ENCODE data around the gene KMT2B.
"Not testable (repeated sequence)": the region's sequence is repeated elsewhere in the genome, so short reads cannot be mapped to it uniquely, and the experiment has no call there.

The KMT2B gene

GRCh38 chr19:35723671-35724070, 5.9 kb downstream of the KMT2B start:
- peaks cover 83% of the 10 kb centered on the region for H3K36me3 ChIP-seq (ENCODE audit: insufficient read depth, low read length)

GRCh38 chr19:35724132-35724531, 6.3 kb downstream of the KMT2B start:
- not testable (repeated sequence) for H3K4me3 ChIP-seq (ENCODE audit: low read depth, low read length, poor library complexity, severe bottlenecking); H3K9ac ChIP-seq (ENCODE audit: low read length); H3K27ac ChIP-seq (ENCODE audit: low read depth, low read length, poor library complexity, severe bottlenecking); H3K4me2 ChIP-seq (ENCODE audit: low read length); H2AFZ ChIP-seq (ENCODE audit: low read length); H3K9me2 ChIP-seq (ENCODE audit: low read depth, low read length); H3K27me3 ChIP-seq (ENCODE audit: insufficient read depth, low read length); H4K20me1 ChIP-seq (ENCODE audit: insufficient read depth, low read length); H3K4me1 ChIP-seq (ENCODE audit: insufficient read depth, low read length, severe bottlenecking); H3K9me3 ChIP-seq (ENCODE audit: low read length); H3K79me2 ChIP-seq (ENCODE audit: insufficient read depth, low read length); H3F3A ChIP-seq (ENCODE audit: insufficient read depth, low read length)
- H3K36me3 ChIP-seq (ENCODE audit: insufficient read depth, low read length) = peaks cover 87% of the 10 kb centered on the region

More at GRCh38 chr19:35723671-35724070, 5.9 kb downstream of the KMT2B start:
- Histone ChIP-seq H3K27ac (ENCODE audit: low read depth, low read length, poor library complexity, severe bottlenecking) (no peak overlapping the region), H2AFZ (ENCODE audit: low read length) (no peak overlapping the region), H3K4me3 (ENCODE audit: low read depth, low read length, poor library complexity, severe bottlenecking) (no peak overlapping the region), H3K27me3 (ENCODE audit: insufficient read depth, low read length) (no peaks in the 10 kb centered on the region), H3K9me3 (ENCODE audit: low read length) (no peaks in the 10 kb centered on the region), H3F3A (ENCODE audit: insufficient read depth, low read length) (no peaks in the 10 kb centered on the region), H3K79me2 (ENCODE audit: insufficient read depth, low read length) (peaks cover 5% of the 10 kb centered on the region), H4K20me1 (ENCODE audit: insufficient read depth, low read length) (no peaks in the 10 kb centered on the region), H3K4me2 (ENCODE audit: low read length) (no peak overlapping the region), H3K9me2 (ENCODE audit: low read depth, low read length) (no peaks in the 10 kb centered on the region), H3K9ac (ENCODE audit: low read length) (no peak overlapping the region), H3K4me1 (ENCODE audit: insufficient read depth, low read length, severe bottlenecking) (peaks cover 11% of the 10 kb centered on the region)
- TF ChIP-seq, protein P1, sequence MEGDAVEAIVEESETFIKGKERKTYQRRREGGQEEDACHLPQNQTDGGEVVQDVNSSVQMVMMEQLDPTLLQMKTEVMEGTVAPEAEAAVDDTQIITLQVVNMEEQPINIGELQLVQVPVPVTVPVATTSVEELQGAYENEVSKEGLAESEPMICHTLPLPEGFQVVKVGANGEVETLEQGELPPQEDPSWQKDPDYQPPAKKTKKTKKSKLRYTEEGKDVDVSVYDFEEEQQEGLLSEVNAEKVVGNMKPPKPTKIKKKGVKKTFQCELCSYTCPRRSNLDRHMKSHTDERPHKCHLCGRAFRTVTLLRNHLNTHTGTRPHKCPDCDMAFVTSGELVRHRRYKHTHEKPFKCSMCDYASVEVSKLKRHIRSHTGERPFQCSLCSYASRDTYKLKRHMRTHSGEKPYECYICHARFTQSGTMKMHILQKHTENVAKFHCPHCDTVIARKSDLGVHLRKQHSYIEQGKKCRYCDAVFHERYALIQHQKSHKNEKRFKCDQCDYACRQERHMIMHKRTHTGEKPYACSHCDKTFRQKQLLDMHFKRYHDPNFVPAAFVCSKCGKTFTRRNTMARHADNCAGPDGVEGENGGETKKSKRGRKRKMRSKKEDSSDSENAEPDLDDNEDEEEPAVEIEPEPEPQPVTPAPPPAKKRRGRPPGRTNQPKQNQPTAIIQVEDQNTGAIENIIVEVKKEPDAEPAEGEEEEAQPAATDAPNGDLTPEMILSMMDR (IDR thresholded peaks at IDR 0.05; ENCODE audit: low read length) = no peak
- no peak for TF ChIP-seq EZH2 (IDR thresholded peaks at IDR 0.05; ENCODE audit: borderline replicate concordance, low read length)

- Histone ChIP-seq H4K20me1 (ENCODE audit: insufficient read depth, low read length) (no peaks in the 10 kb centered on the region), H2AFZ (ENCODE audit: low read length) (no peak overlapping the region), H3K9me2 (ENCODE audit: low read depth, low read length) (no peaks in the 10 kb centered on the region), H3K4me1 (ENCODE audit: insufficient read depth, low read length, severe bottlenecking) (peaks cover 2% of the 10 kb centered on the region), H3K79me2 (ENCODE audit: insufficient read depth, low read length) (no peaks in the 10 kb centered on the region; the same call in 1 of the 2 replicates), H3K27me3 (ENCODE audit: insufficient read depth, low read length) (no peaks in the 10 kb centered on the region), H3K9ac (ENCODE audit: low read length) (no peak overlapping the region), H3F3A (ENCODE audit: insufficient read depth, low read length) (no peaks in the 10 kb centered on the region), H3K4me3 (ENCODE audit: low read depth, low read length, poor library complexity, severe bottlenecking) (no peak overlapping the region), H3K9me3 (ENCODE audit: low read length) (no peaks in the 10 kb centered on the region), H3K27ac (ENCODE audit: low read depth, low read length, poor library complexity, severe bottlenecking) (no peak overlapping the region), H3K4me2 (ENCODE audit: low read length) (no peak overlapping the region), H3K36me3 (ENCODE audit: insufficient read depth, low read length) (peaks cover 89% of the 10 kb centered on the region)
- TF ChIP-seq, protein P1 (IDR thresholded peaks at IDR 0.05; ENCODE audit: low read length) = no peak
- TF ChIP-seq EZH2 (IDR thresholded peaks at IDR 0.05; ENCODE audit: borderline replicate concordance, low read length) = no peak
These were observed 6.8 kb downstream of the KMT2B start for GRCh38 chr19:35724560-35724959.

DNA sequence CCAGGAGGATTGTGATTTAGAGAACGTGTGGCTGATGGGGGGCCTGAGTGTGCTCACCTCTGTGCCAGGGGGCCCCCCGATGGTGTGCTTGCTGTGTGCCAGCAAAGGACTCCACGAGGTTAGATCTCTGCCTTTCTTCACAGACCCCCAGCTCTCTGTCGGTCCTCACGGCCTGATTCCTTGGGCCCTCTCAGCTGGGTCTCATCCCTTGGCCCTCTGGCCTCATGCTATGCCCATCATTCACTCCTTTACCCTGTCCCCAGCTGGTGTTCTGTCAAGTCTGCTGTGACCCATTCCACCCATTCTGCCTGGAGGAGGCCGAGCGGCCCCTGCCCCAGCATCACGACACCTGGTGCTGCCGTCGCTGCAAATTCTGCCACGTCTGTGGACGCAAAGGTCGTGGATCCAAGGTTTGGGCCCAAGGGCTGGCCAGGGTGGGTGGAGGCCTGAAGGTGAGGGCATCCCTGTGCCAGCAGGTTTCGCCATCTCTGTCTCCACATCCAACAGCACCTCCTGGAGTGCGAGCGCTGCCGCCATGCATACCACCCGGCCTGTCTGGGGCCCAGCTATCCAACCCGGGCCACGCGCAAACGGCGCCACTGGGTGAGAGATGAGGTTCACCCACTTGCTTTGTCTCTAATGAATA, 7.5 kb downstream of the KMT2B start:
- no peak overlapping the region for H3K9ac ChIP-seq (ENCODE audit: low read length)
- no peak overlapping the region for H3K4me3 ChIP-seq (ENCODE audit: low read depth, low read length, poor library complexity, severe bottlenecking)
- no peak overlapping the region for H3K4me2 ChIP-seq (ENCODE audit: low read length)
- H3K9me3 ChIP-seq (ENCODE audit: low read length) = no peaks in the 10 kb centered on the region
- H3F3A ChIP-seq (ENCODE audit: insufficient read depth, low read length) = no peaks in the 10 kb centered on the region
- no peaks in the 10 kb centered on the region for H3K4me1 ChIP-seq (ENCODE audit: insufficient read depth, low read length, severe bottlenecking)
- H2AFZ ChIP-seq (ENCODE audit: low read length) = no peak overlapping the region
- TF ChIP-seq EZH2 (IDR thresholded peaks at IDR 0.05; ENCODE audit: borderline replicate concordance, low read length) = no peak
- TF ChIP-seq, protein P1 (IDR thresholded peaks at IDR 0.05; ENCODE audit: low read length) = no peak
- no peaks in the 10 kb centered on the region for H3K27me3 ChIP-seq (ENCODE audit: insufficient read depth, low read length)
- H3K27ac ChIP-seq (ENCODE audit: low read depth, low read length, poor library complexity, severe bottlenecking) = no peak overlapping the region
- no peaks in the 10 kb centered on the region for H4K20me1 ChIP-seq (ENCODE audit: insufficient read depth, low read length)
- H3K9me2 ChIP-seq (ENCODE audit: low read depth, low read length) = no peaks in the 10 kb centered on the region
- H3K36me3 ChIP-seq (ENCODE audit: insufficient read depth, low read length) = peaks cover 90% of the 10 kb centered on the region
- no peaks in the 10 kb centered on the region for H3K79me2 ChIP-seq (ENCODE audit: insufficient read depth, low read length)

Measured in OCI-LY1 (cell line).